HG03097 (cell line): Measurements from ENCODE around the gene LRRC4.
A peak's percentile ranks its signal among the peaks of the same experiment; 100 is the strongest.

ENCODE experiments used
- ATAC-seq: cut with Tn5 transposase; IDR thresholded peaks from one replicate; pipeline ENCODE4 v1.9.1; 2021; ENCODE audit not compliant: unreplicated experiment, low FRiP score

LRRC4 gene

GRCh38 chr7:128030654-128031611, at the start of gene LRRC4:
TSS of gene LRRC4 (minus strand) at chr7:128031437. CDS start at chr7:128030640, 797 bp downstream.
- peak; percentile 38 for ATAC-seq

DNA sequence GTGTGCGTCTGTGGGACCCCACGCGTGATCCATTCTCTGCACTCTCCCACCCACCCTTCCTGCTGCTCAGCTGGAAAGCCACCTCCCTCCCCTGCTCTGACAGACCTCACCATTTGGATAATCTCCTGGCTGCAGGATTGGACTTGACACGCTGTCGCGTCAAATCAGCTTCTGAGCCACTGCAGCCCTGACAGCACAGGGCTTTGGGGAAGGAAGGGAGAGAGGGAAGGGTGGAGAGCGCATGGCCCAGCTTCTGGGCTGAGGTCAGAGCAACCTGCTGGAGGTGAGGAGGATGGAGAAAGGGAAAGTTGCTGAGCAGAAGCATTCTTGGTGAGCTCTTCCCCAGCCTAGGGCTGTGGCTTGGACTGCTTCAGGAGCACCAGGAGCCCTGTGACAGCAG, 48.9 kb upstream of the LRRC4 start:
- ATAC-seq: no peak

GRCh38 chr7:128078309-128078708, 47.1 kb upstream of the LRRC4 start:
- no peak for ATAC-seq

DNA sequence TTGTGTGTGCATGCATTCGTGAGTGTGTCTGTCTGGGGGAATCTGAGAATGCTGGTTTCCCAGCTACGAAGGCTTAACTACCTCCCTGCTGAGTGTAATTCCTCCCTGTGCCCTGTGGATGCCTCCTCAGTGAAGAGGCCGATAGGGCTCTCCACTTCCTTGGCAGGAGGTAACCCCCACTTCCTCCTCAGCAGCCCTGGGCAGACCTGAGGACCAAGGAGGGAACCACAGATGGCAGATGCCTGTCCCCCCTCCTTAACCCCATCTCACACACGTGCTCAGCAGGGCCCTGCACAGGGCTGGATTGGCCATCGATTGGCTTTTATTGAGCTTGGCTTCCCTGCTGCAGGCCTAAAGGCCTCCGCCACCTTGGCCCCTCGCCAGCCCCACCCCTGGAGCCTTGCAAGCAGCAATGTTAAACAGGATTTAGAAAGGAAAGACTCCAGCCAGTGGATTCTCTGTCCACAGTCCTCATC, 45.6 kb upstream of the LRRC4 start:
- ATAC-seq: no peak

DNA sequence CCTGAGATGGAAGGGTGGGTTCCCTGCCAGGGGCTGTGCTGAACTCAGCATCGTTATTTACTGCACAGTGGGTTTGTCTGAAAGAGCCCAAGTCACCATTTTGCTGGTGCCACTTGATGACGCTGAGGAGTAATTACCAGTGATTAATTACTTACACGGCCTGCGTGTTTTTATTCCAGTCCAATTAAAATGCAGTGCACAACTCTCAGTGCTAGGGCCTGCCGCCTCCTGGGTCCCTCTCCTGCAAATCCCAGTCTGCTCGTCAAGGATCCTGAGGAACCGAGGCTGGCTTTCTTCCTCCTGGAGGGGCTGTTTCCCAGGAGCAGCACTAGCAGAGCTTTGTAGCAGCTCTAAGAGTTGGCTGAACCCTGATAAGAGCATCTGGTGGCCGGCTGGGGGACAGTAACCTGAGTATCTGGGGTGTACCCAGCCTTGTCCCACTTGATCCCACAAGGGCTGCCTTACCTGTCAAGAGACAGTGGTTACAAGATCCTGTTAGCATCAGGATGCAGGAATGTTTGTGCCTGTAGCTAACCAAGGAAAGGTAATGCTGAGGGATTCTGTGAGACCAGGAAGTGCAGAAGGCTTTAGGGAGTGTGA, 45.1 kb upstream of the LRRC4 start:
- no peak for ATAC-seq

DNA sequence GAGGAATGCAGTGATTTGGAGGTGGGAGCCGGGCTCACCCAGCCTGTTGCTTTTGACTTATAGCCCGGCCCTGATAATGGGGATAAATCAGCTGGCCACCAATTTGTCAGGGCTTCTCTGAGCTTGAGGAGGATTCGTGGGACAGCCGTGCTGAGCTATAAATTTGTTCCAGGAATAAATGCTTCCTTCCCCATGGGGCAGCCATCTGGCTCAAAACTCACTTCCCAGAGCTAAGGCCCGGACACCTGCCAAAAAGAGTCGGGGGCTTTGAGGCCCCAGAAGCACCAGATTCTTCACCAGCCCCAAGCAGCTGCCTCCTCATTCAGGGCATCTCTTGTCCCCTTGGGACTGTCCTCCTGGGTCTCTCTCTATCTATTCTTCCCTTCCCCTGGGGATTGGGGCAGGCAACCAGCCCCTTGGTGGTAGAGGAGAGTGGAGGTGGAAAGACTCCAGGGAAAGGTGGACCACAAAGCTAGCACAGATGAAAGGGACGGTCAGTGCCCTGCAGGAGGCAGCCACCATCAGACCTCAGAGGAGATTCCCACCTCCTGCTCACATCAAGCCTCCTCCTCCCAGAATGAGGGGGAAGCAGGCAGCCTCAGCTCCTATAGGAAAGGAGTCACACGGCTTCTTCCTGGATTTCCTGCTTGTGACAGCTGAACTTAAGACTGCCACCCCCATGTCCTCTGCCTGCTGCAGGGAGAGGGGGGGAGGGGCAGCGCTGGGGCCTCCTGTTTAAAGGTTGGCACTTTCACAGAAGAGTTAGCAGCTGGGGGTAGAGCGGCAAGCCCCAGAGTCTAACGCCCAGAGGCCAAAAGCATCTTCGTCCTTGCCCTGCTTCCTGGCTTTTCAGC, 44.2 kb upstream of the LRRC4 start:
- ATAC-seq: no peak

- no peak for ATAC-seq
Measured at GRCh38 chr7:128074736-128075135, 43.5 kb upstream of the LRRC4 start.

DNA sequence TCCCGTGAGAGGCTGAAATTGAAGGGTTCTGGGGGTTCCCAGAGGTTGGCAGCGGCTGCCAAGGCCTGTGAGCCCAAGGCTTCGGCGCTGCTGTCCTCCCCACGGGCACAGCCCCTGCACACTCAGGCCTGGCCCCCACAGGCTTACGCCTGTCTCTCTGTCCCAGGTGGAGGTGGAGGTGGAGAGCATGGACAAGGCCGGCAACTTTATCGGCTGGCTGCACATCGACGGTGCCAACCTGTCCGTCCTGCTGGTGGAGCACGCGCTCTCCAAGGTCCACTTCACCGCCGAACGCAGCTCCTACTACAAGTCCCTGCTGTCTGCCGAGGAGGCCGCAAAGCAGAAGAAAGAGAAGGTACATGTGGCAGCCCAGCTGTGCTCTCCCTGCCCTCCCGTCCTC, 43.1 kb upstream of the LRRC4 start:
- no peak for ATAC-seq

DNA sequence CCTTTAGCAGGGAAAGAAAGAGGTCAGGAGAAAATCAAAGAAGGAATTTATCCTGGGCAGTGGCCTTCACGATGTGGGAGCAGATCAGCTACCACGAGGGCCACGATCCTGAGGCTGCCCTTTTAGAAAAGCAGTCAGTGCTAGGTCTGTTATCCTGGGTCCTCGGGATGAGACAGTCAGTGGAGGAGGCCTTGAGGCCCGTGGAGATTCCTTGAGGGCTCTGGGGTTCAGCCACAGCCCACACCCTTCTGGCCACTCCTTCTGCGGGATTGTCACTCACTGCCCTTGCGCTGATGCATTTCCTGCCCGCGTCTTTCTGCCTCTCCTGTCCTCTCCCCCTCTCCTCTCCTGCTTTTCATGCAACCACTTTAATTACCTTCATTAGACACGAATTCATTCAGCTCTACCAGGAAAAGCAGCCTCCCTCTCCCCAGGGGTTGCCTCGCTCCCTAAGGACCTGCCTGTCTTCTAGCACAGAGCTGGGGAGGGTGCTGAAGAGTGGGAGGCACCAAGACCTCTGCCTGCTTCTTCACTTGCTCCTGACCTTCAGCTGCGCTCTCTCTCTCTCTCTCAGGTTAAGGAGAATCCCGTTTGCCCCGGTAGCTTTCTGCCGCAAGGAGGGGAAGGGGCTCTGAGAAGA, 42.6 kb upstream of the LRRC4 start:
- ATAC-seq: no peak

GRCh38 chr7:128071801-128072200, 40.6 kb upstream of the LRRC4 start:
- ATAC-seq: no peak

- no peak for ATAC-seq
Measured at GRCh38 chr7:128071376-128071775, 40.1 kb upstream of the LRRC4 start.

- ATAC-seq: no peak
Measured at GRCh38 chr7:128069373-128070364, 38.4 kb upstream of the LRRC4 start.

- no peak for ATAC-seq
Measured at GRCh38 chr7:128068785-128069184, 37.5 kb upstream of the LRRC4 start.

- no peak for ATAC-seq
Measured at GRCh38 chr7:128067983-128068382, 36.7 kb upstream of the LRRC4 start.

DNA sequence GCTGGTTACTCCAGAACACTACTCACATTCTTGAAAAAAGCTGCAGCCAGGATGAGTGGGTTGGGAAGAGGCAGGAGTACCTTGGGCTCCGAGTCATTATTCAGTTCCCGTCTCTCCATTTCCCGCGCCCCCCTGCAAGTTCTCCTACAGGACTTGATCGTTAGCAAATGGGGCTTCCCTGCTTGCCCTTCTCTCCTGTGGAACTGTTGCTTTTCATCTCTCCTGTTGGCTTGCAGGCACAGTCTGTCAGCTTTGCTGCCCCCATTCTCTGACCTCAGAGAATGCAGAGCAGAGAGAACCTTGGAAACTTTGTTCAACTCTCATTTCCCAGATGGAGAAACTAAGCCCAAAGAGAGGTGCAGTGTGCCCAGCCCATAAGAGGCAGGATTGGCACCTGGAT, 35.6 kb upstream of the LRRC4 start:
- no peak for ATAC-seq

- ATAC-seq: no peak
Measured at GRCh38 chr7:128066395-128066794, 35.2 kb upstream of the LRRC4 start.

GRCh38 chr7:128065872-128066271, 34.6 kb upstream of the LRRC4 start:
- no peak for ATAC-seq

DNA sequence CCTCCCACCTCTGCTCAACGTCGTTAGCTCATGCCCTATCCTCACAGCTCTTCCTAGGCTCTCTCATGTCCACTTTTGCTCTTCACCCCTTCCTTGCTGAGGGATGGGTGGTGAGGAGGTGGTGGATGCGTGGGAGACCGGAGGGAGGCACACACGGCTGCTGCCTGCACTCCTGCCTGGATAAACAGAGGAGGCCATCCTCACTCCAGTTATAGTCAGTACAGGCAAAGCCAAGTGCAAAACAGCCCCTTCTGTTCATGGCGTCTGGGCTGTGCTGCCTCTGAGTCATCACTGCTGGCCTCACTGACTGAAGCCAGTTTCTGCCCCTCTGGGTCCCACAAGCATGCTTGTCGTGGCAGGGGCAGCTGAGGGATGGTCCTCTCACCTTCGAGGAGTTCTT, 31.9 kb upstream of the LRRC4 start:
- no peak for ATAC-seq

GRCh38 chr7:128060018-128060417, 28.8 kb upstream of the LRRC4 start:
- ATAC-seq: no peak
